ENCODE data around the gene WNK2.

WNK2 gene

GRCh38 chr9:93198838-93199625 lies 15.1 kb downstream of the WNK2 start:
- no peak for DNase-seq (ENCODE audit: low read depth in 1 of 2, low spot score in 1 of 2)

GRCh38 chr9:93200449-93200742 lies 16.5 kb downstream of the WNK2 start:
- no peak for DNase-seq (ENCODE audit: low read depth in 1 of 2, low spot score in 1 of 2)

GRCh38 chr9:93200989-93201334 lies 17.0 kb downstream of the WNK2 start:
- no peak for DNase-seq (ENCODE audit: low read depth in 1 of 2, low spot score in 1 of 2)

- no peak for DNase-seq (ENCODE audit: low read depth in 1 of 2, low spot score in 1 of 2)
These were observed 19.2 kb downstream of the WNK2 start for GRCh38 chr9:93203026-93203717.

GRCh38 chr9:93203718-93204469 lies 20.0 kb downstream of the WNK2 start:
- DNase-seq (ENCODE audit: low read depth in 1 of 2, low spot score in 1 of 2) = no peak

DNA sequence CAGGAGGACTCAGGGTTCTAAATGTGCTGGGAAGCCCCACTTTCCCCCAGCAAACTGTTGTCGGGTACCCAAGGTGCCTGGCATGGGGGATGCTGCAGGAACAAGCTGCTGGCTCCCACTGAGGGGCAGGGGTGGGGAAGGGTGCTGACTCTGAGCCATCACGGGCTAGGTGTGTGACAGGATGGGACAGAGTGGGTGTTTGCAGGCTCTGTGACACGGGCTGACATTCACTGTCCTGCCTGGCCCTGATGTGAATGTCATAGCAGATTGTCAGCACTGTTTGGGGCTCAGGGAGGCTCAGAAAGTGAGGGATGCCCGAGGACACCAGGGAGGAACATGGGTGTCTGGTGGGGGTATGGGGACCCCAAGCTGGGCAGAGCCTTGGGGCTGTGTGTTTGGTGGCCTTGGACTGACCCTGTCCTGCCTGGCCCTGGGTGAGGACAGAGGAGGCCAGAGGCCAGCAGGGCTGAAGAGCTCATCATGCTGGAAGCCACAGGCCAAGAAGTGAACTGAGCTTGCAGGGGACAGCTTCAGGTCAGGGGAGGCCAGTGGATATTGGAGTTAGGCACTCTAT lies 20.6 kb downstream of the WNK2 start:
- no peak for DNase-seq (ENCODE audit: low read depth in 1 of 2, low spot score in 1 of 2)

DNA sequence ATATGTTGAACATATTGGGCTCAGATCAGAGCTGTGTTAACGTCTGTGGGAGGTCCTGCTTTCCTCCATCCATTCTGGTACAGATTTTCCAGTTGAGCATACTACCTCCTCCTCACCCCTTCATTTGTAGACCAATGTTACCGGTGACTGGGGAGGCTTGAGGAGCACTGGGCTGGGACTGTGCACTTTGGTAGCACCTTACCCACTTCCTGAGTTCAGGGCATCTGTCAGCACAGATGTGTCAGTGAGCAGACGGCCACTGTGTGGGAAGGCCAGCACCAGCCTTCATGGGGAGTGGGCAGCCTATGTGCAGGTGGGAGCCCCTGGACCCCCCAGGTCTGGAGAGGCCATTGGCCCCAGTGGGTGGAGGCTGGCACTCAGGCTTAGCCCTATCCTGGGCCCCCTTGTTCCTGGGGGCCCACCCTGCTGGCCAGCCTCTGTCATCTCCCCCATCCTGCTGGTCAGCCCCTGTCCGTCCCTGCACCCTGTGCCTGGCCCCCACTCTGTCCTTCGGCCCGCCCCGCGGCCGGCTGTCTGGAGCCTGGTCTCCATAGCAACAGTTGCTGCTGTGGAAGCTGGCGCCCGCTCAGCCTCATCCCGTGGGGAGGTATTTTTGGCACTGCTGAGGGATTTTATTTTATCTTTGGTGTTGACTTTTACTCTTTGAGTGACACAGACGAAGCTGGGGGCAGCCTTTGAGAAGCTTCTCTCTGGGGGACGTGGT lies 21.3 kb downstream of the WNK2 start:
- no peak for DNase-seq (ENCODE audit: low read depth in 1 of 2, low spot score in 1 of 2)

GRCh38 chr9:93205896-93206575 lies 22.1 kb downstream of the WNK2 start:
- DNase-seq (ENCODE audit: low read depth in 1 of 2, low spot score in 1 of 2) = no peak

- DNase-seq (ENCODE audit: low read depth in 1 of 2, low spot score in 1 of 2) = no peak
These were observed 22.7 kb downstream of the WNK2 start for GRCh38 chr9:93206576-93207155.

DNA sequence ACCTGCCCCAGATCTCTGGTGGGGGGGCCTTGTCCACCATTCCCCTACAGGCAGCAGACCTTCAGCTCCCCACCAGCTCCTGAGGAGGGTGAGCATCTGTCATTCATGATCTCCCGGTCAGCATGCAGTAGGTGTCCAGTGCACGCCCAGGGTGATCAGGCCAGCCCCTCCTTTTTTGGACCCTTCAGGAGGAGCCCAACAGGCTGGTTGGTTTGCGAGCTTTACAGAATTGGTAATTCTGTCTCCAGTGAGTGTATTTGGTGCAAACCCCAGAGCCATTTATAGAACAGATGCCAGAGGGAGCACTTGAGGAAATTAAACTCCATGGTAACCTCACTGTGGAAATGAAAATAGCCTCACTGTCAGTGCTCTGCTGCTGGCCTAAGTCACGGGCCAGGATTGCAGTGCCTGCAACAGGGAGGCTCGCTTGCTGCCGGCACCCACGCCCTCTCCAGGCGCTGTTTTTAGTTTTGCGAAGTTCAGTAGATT lies 23.4 kb downstream of the WNK2 start:
- DNase-seq (ENCODE audit: low read depth in 1 of 2, low spot score in 1 of 2) = no peak

- DNase-seq (ENCODE audit: low read depth in 1 of 2, low spot score in 1 of 2) = no peak
These were observed 24.2 kb downstream of the WNK2 start for GRCh38 chr9:93207860-93208734.

GRCh38 chr9:93209097-93209496 lies 25.2 kb downstream of the WNK2 start:
- DNase-seq (ENCODE audit: low read depth in 1 of 2, low spot score in 1 of 2) = no peak

DNA sequence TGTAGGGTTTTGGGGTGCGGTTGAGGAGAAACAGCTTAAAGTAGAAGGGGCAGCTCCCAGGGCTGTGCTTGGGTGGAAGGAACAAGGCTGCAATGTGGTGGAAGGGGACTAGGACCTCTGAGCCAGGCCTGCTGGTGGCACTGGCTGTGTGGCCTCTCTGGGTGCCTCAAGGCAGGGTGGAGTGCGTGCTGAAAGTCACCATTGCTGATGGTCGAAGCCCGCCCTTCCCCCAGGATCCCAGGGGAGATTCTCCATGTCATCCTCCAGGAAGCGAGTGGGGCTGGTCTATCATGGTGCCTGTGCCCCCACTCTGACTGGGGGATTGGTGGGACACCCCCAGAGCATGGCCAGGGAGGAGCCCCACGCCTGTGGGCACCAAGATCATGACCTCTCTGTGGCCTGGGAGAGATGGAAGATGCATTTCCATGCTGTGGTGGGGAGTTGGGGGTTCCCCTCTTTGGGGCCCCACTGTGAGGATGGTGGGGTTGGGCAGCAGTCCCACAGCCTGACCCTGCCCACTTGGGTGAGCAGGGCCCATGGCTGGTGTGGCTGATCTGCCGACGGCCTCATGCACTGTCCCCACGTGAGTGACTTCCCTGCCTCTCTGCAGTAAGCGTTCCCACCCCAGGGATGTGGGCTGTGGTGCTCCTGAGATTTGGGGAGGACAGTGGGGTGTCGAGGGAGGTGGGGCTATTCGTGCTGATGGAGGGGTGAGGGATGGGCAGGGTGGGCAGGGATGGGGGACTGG lies 25.8 kb downstream of the WNK2 start:
- no peak for DNase-seq (ENCODE audit: low read depth in 1 of 2, low spot score in 1 of 2)

- DNase-seq (ENCODE audit: low read depth in 1 of 2, low spot score in 1 of 2) = no peak
These were observed 26.5 kb downstream of the WNK2 start for GRCh38 chr9:93210324-93210973.

DNA sequence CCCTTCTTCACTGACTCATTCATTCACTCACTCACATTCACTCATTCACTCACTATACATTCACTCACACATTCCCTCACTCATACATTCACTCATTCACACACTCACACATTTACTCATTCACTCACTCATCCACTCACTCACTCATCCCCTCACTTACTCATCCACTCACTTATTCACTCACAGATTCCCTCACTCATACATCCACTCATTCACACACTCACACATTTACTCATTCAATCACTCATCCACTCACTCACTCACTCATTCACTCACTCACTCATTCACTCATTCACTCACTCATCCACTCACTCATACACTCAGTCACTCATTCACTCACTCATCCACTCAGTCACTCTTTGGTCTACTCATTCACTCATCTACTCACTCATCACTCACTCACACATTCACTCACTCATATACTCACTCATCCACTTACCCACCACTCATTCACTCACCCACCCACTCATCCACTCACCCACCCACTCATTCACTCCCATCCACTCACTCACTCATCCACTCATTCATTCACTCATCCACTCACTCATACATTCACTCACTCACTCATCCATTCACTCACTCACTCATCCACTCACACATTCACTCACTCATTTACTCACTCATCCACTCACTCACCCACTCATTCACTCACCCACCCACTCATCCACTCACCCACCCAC lies 27.2 kb downstream of the WNK2 start:
- DNase-seq (ENCODE audit: low read depth in 1 of 2, low spot score in 1 of 2) = no peak

DNA sequence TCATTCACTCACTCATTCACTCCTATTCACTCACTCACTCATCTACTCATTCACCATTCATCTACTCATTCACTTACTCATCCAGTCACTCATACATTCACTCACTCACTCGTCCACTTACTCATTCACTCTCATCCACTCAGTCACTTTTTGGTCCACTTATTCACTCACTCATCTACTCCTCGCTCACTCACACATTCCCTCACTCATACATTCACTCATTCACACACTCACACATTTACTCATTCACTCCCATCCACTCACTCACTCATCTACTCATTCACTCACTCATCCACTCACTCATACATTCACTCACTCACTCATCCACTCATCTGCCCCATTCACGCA lies 27.7 kb downstream of the WNK2 start:
- no peak for DNase-seq (ENCODE audit: low read depth in 1 of 2, low spot score in 1 of 2)

- no peak for DNase-seq (ENCODE audit: low read depth in 1 of 2, low spot score in 1 of 2)
These were observed 28.5 kb downstream of the WNK2 start for GRCh38 chr9:93212409-93212808.

DNA sequence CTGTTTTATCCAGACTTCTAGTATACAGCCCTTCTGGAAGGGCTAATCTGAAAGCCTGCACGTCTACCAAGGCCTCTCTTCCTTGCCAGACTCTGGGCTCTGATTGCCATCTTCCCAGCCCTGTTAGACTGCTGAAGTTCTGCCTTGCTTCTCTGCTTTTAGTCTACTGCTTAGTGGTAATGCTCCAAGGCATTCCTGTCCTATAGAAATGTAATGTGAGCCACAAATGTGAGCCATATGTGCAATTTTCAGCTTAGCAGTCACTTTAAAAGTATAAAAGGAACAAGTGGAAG lies 32.1 kb downstream of the WNK2 start:
- no peak for DNase-seq (ENCODE audit: low read depth in 1 of 2, low spot score in 1 of 2)
